ENCODE measurements around the gene MAGI2.

GRCh38 chr7:78516450-78516849 is 937.0 kb downstream of the MAGI2 start:
- TF ChIP-seq, protein P1, sequence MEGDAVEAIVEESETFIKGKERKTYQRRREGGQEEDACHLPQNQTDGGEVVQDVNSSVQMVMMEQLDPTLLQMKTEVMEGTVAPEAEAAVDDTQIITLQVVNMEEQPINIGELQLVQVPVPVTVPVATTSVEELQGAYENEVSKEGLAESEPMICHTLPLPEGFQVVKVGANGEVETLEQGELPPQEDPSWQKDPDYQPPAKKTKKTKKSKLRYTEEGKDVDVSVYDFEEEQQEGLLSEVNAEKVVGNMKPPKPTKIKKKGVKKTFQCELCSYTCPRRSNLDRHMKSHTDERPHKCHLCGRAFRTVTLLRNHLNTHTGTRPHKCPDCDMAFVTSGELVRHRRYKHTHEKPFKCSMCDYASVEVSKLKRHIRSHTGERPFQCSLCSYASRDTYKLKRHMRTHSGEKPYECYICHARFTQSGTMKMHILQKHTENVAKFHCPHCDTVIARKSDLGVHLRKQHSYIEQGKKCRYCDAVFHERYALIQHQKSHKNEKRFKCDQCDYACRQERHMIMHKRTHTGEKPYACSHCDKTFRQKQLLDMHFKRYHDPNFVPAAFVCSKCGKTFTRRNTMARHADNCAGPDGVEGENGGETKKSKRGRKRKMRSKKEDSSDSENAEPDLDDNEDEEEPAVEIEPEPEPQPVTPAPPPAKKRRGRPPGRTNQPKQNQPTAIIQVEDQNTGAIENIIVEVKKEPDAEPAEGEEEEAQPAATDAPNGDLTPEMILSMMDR (IDR thresholded peaks at IDR 0.05; ENCODE audit: low read depth, low read length, poor library complexity, severe bottlenecking) = no peak
- no peak for TF ChIP-seq EZH2phosphoT487 (IDR thresholded peaks at IDR 0.05; ENCODE audit: borderline replicate concordance, low read length)
